ENCODE results near the gene MTG1. TPM values are rescaled to one million over a fixed set of nuclear protein-coding genes. Genes with fewer than 3 reads are reported as not detected.

Gene MTG1
- polyA plus RNA-seq, 4 donors, result 67.4 to 124 (median 90.9) TPM

DNA sequence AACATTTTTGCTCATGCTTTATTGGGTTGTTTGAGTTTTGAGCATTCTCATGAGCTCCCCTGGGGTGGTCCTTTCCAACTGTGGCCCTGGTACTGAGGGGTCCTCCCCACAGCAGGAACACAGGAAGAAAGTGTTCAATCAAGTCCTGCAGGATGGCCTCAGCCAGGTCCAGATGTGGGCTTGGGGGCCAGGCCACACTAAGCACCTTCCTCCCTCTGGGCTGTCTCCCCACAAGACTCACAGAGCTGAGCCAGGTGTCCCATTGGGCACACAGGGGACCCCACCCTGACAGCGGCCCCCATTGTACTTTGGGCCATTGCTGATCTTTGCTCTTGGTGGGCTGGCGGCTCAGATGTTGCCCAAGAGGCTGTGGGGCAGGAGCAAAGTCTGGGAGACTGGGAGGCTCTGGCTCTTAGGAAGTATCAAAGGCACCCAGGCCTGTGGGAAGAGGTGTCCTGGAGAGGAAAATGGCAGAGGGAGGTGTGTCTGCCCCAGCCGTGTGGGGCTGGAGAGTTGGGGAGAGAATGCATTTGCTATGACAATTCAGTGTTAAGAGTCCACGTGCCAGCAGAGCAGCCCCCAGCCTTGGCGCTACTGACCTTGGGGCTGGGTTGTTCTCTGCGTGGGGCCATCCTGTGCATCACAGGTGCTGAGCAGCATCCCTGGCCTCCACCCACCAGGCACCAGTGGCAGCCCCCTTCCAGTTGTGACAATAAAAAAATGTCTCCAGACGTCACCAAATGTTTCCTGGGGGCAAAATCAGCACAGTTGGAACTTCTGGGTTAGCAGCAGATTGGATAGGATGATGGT lies 77.5 kb downstream of the MTG1 start:
- Histone ChIP-seq H3K4me3 (ENCODE audit: low read depth in 1 of 3, low read length in 3 of 3) (no peak overlapping the region), H3K27ac (ENCODE audit: low read depth in 1 of 3, low read length in 2 of 3) (no peak overlapping the region), H3K4me1 (ENCODE audit: control insufficient read depth in 3 of 3, insufficient read depth in 2 of 3, low read depth in 1 of 3, low read length in 2 of 3) (no peaks in the 10 kb centered on the region), H3K9me3 (ENCODE audit: control insufficient read depth in 2 of 2, insufficient read depth in 1 of 2, low read depth in 1 of 2, low read length in 1 of 2) (peaks cover 0 to 5% of the 10 kb centered on the region in 2 donors), H3K27me3 (ENCODE audit: control insufficient read depth in 3 of 3, insufficient read depth in 3 of 3, low read length in 3 of 3) (no peaks in the 10 kb centered on the region), H3K36me3 (ENCODE audit: control insufficient read depth in 3 of 3, insufficient read depth in 2 of 3, low read depth in 1 of 3, low read length in 3 of 3) (no peaks in the 10 kb centered on the region)
- WGBS, 3 donors, result 78 to 79% (median 78%) methylated on average over 7 of the region's 7 CpGs
- DNase-seq, result no peak
- no peak for FAIRE-seq

Other genes starting within 250 kb of the MTG1 start
- gene KNDC1, start 233.9 kb upstream of the MTG1 start, polyA plus RNA-seq, result 10 to 100 TPM in 1 of 4 donors, under 1 TPM in 1, not detected in 2; 0.37 to 18.6 TPM
- not detected for gene UTF1, start 163.9 kb upstream of the MTG1 start, polyA plus RNA-seq
- gene VENTX, start 156.3 kb upstream of the MTG1 start, polyA plus RNA-seq, result under 1 TPM in 2 of 4 donors, not detected in 2; 0.19 to 0.30 TPM
- gene ADAM8, start 117.3 kb upstream of the MTG1 start, polyA plus RNA-seq, result 1 to 10 TPM in 3 of 4 donors, under 1 TPM in 1; 0.67 to 4.4 (median 2.1) TPM
- gene TUBGCP2, start 85.3 kb upstream of the MTG1 start, polyA plus RNA-seq, result 100 to 1,000 TPM in 2 of 4 donors, 10 to 100 TPM in 2; 43.1 to 173 (median 88.4) TPM
- gene ZNF511, start 85.2 kb upstream of the MTG1 start, polyA plus RNA-seq, result 10 to 100 TPM; 21.8 to 61.5 (median 48.8) TPM
- gene CALY, start 57.3 kb upstream of the MTG1 start, polyA plus RNA-seq, result 1 to 10 TPM in 2 of 4 donors, not detected in 2; 1.1 to 3.0 TPM
- 1,000 to 10,000 TPM in 2 of 4 donors, 100 to 1,000 TPM in 2; 284 to 2,052 (median 1,107) TPM for gene PRAP1, start 46.8 kb upstream of the MTG1 start, polyA plus RNA-seq
- gene FUOM, start 36.1 kb upstream of the MTG1 start, polyA plus RNA-seq, result 100 to 1,000 TPM in 2 of 4 donors, 10 to 100 TPM in 2; 62.5 to 320 (median 165) TPM
- 100 to 1,000 TPM; 140 to 371 (median 225) TPM for gene ECHS1, start 20.8 kb upstream of the MTG1 start, polyA plus RNA-seq
- 10 to 100 TPM in 3 of 4 donors, 1 to 10 TPM in 1; 7.9 to 40.8 (median 11.4) TPM for gene PAOX, start 14.9 kb upstream of the MTG1 start, polyA plus RNA-seq
- 1 to 10 TPM in 2 of 4 donors, under 1 TPM in 2; 0.81 to 3.3 (median 0.99) TPM for gene SPRN, start 30.5 kb downstream of the MTG1 start, polyA plus RNA-seq
- gene SCART1, start 59.8 kb downstream of the MTG1 start, polyA plus RNA-seq, result 1 to 10 TPM in 1 of 4 donors, under 1 TPM in 2, not detected in 1; 0.22 to 2.1 (median 0.33) TPM
- under 1 TPM in 2 of 4 donors, not detected in 2; 0.48 to 0.75 TPM for gene CYP2E1, start 133.2 kb downstream of the MTG1 start, polyA plus RNA-seq
- gene SYCE1, start 171.4 kb downstream of the MTG1 start, polyA plus RNA-seq, result under 1 TPM in 2 of 4 donors, not detected in 2; 0.09 to 0.24 TPM
- not detected for gene FRG2B, start 232.6 kb downstream of the MTG1 start, polyA plus RNA-seq